Astrocyte (in vitro differentiated cells and primary cell): ENCODE data around the gene GPC5. TPM values are rescaled to one million over a fixed set of nuclear protein-coding genes. Genes with fewer than 3 reads are reported as not detected.

Source experiments
- DNase-seq: peaks from one replicate; pipeline ENCODE4 v3.0.0-alpha.2; 2010; ENCODE audit warnings: low read depth
- FAIRE-seq: peaks from 2 replicates; lab custom pipeline; 2011; peaks lifted over from hg19 to GRCh38; lab: Jason Lieb, UNC
- H2AFZ ChIP-seq: 2 replicates; pipeline ENCODE4 v1.6.0; 2012; ENCODE audit warnings: low read depth, low read length, inconsistent platforms
- H3K27ac ChIP-seq: 2 replicates; pipeline ENCODE4 v1.5.1; 2011; ENCODE audit warnings: low read depth, low read length, inconsistent platforms
- H3K27me3 ChIP-seq: 2 replicates; pipeline ENCODE4 v1.6.0; 2011; ENCODE audit warnings: low read length, inconsistent platforms; ENCODE audit not compliant: insufficient read depth
- H3K36me3 ChIP-seq: 2 replicates; pipeline ENCODE4 v1.5.1; 2011; ENCODE audit warnings: low read length, inconsistent platforms; ENCODE audit not compliant: insufficient read depth
- H3K4me1 ChIP-seq: 2 replicates; pipeline ENCODE4 v1.5.1; 2011; ENCODE audit warnings: low read length, inconsistent platforms; ENCODE audit not compliant: insufficient read depth
- H3K4me2 ChIP-seq: 2 replicates; pipeline ENCODE4 v1.6.0; 2012; ENCODE audit warnings: low read length, inconsistent platforms
- H3K4me3 ChIP-seq: 2 replicates; pipeline ENCODE4 v1.5.1; 2011; ENCODE audit warnings: low read depth, mild to moderate bottlenecking, low read length, inconsistent platforms; ENCODE audit not compliant: insufficient read depth
- H3K79me2 ChIP-seq: 2 replicates; pipeline ENCODE4 v1.6.0; 2012; ENCODE audit warnings: mild to moderate bottlenecking, low read length, inconsistent platforms; ENCODE audit not compliant: insufficient read depth
- H3K9ac ChIP-seq: 2 replicates; pipeline ENCODE4 v1.6.0; 2012; ENCODE audit warnings: mild to moderate bottlenecking, low read length, inconsistent platforms
- H3K9me3 ChIP-seq: 2 replicates; pipeline ENCODE4 v1.5.1; 2012; ENCODE audit warnings: low read depth, mild to moderate bottlenecking, low read length, inconsistent platforms; ENCODE audit not compliant: insufficient read depth
- H4K20me1 ChIP-seq: 2 replicates; pipeline ENCODE4 v1.6.0; 2012; ENCODE audit warnings: low read length, inconsistent platforms; ENCODE audit not compliant: insufficient read depth
- H3K27ac Mint-ChIP-seq: one replicate; pipeline ENCODE4 v1.8.0; 2021; ENCODE audit warnings: mild to moderate bottlenecking, mixed read lengths; ENCODE audit not compliant: unreplicated experiment
- H3K27me3 Mint-ChIP-seq: one replicate; pipeline ENCODE4 v1.8.0; 2021; ENCODE audit warnings: low read depth, mixed read lengths; ENCODE audit not compliant: unreplicated experiment
- H3K36me3 Mint-ChIP-seq: one replicate; pipeline ENCODE4 v1.8.0; 2021; ENCODE audit warnings: low read depth, mixed read lengths; ENCODE audit not compliant: unreplicated experiment
- H3K4me1 Mint-ChIP-seq: one replicate; pipeline ENCODE4 v1.8.0; 2021; ENCODE audit warnings: low read depth, mixed read lengths; ENCODE audit not compliant: unreplicated experiment
- H3K4me3 Mint-ChIP-seq: one replicate; pipeline ENCODE4 v1.8.0; 2021; ENCODE audit warnings: mild to moderate bottlenecking, moderate library complexity, mixed read lengths; ENCODE audit not compliant: unreplicated experiment
- H3K9me3 Mint-ChIP-seq: one replicate; pipeline ENCODE4 v1.8.0; 2021; ENCODE audit warnings: mild to moderate bottlenecking, mixed read lengths; ENCODE audit not compliant: unreplicated experiment
- EZH2 ChIP-seq: IDR thresholded peaks from 2 replicates; pipeline ENCODE4 v1.6.1; 2012; ENCODE audit warnings: mild to moderate bottlenecking, low read length, inconsistent platforms; ENCODE audit not compliant: insufficient read depth
- total RNA-seq: library from RNA; stranded (reverse); gene quantifications from 2 replicates; pipeline ENCODE4 v1.2.1, GENCODE V29; 2021
- TF ChIP-seq, protein P1 (sequence below): IDR thresholded peaks from 2 replicates; pipeline ENCODE4 v1.5.1; 2011; ENCODE audit warnings: low read depth, mild to moderate bottlenecking, inconsistent platforms, low read length, moderate library complexity; ENCODE audit not compliant: insufficient read depth

The GPC5 gene
- total RNA-seq, 1 donor from 2014 or later = 1.1 TPM

GRCh38 chr13:91359631-91360030 lies 38.8 kb upstream of the GPC5 start:
- peaks cover 4% of the 10 kb centered on the region for H3K4me1 Mint-ChIP-seq
- H3K4me3 Mint-ChIP-seq = no peak overlapping the region

DNA sequence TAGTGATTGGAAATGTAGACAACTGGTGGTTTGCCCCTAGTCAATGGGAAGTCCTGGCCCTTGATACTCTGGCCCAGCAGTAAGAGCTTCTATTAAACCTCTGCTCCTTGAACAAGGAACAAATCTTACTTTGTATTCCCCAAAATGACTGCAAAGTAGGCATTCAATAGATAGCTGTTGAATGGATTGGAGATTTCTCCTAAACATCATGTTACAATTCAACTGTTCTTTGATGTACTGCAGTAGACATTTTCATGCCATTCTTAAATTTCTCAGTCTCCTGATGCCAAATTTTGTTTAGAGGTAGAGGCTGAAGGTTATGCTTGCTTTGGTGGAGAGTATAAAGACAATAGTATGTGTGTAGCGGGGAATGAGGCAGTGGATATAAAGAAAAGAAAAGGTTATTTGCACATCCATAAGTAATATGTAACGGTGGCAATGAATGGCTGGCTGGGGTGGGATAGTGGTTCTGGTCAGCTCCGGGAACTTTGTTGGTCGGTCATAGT lies 38.1 kb upstream of the GPC5 start:
- no peak overlapping the region for H3K27ac Mint-ChIP-seq

More at GRCh38 chr13:91359631-91360030, 38.8 kb upstream of the GPC5 start:
- FAIRE-seq (no peak), DNase-seq (no peak)
- Histone ChIP-seq H3K27me3 (no peaks in the 10 kb centered on the region), H2AFZ (no peak overlapping the region), H3K4me3 (no peak overlapping the region), H3K79me2 (peaks cover under 1% of the 10 kb centered on the region), H4K20me1 (peaks cover 38% of the 10 kb centered on the region), H3K9ac (no peak overlapping the region), H3K4me2 (no peak overlapping the region), H3K9me3 (no peaks in the 10 kb centered on the region), H3K4me1 (no peaks in the 10 kb centered on the region), H3K27ac (no peak overlapping the region), H3K36me3 (peaks cover 29% of the 10 kb centered on the region)
- TF ChIP-seq, protein P1, sequence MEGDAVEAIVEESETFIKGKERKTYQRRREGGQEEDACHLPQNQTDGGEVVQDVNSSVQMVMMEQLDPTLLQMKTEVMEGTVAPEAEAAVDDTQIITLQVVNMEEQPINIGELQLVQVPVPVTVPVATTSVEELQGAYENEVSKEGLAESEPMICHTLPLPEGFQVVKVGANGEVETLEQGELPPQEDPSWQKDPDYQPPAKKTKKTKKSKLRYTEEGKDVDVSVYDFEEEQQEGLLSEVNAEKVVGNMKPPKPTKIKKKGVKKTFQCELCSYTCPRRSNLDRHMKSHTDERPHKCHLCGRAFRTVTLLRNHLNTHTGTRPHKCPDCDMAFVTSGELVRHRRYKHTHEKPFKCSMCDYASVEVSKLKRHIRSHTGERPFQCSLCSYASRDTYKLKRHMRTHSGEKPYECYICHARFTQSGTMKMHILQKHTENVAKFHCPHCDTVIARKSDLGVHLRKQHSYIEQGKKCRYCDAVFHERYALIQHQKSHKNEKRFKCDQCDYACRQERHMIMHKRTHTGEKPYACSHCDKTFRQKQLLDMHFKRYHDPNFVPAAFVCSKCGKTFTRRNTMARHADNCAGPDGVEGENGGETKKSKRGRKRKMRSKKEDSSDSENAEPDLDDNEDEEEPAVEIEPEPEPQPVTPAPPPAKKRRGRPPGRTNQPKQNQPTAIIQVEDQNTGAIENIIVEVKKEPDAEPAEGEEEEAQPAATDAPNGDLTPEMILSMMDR = no peak
- no peak for TF ChIP-seq EZH2
- H3K27me3 Mint-ChIP-seq = no peaks in the 10 kb centered on the region
- no peaks in the 10 kb centered on the region for H3K9me3 Mint-ChIP-seq
- no peak overlapping the region for H3K27ac Mint-ChIP-seq
- H3K36me3 Mint-ChIP-seq = no peaks in the 10 kb centered on the region

More for the DNA sequence above, 38.1 kb upstream of the GPC5 start:
- no peaks in the 10 kb centered on the region for H3K27me3 ChIP-seq
- H3K27ac ChIP-seq = no peak overlapping the region
- H2AFZ ChIP-seq = no peak overlapping the region
- H3K79me2 ChIP-seq = no peaks in the 10 kb centered on the region
- FAIRE-seq = no peak
- no peak for DNase-seq
- TF ChIP-seq, protein P1 = no peak
- no peak for TF ChIP-seq EZH2
- no peak overlapping the region for H3K4me2 ChIP-seq
- H3K36me3 ChIP-seq = peaks cover 22% of the 10 kb centered on the region
- no peaks in the 10 kb centered on the region for H3K9me3 ChIP-seq
- Mint-ChIP-seq H3K36me3 (no peaks in the 10 kb centered on the region), H3K4me3 (no peak overlapping the region), H3K4me1 (no peaks in the 10 kb centered on the region), H3K9me3 (no peaks in the 10 kb centered on the region), H3K27me3 (no peaks in the 10 kb centered on the region)
- peaks cover 31% of the 10 kb centered on the region for H4K20me1 ChIP-seq
- no peaks in the 10 kb centered on the region for H3K4me1 ChIP-seq
- H3K9ac ChIP-seq = no peak overlapping the region
- H3K4me3 ChIP-seq = no peak overlapping the region
